Motor neuron (in vitro differentiated cells): ENCODE results near the gene MAP3K12. TPM values are rescaled to one million over a fixed set of nuclear protein-coding genes. Genes with fewer than 3 reads are reported as not detected.

ENCODE experiments used
- ATAC-seq, 8 experiments: fragments of 200-7000 bp; cut with Tn5 transposase; replicated peaks in 6 of 8; 2 replicates each; pipeline ENCODE4 v1.8.0; 2021; ENCODE audit warnings: mild to moderate bottlenecking in 8 of 8, moderate library complexity in 8 of 8
- H3K27ac ChIP-seq, 2 donors: fragments of 250-450 bp; sonication (Bioruptor Pico); 2 replicates each; pipeline ENCODE4 v1.9.0; 2021; ENCODE audit warnings: antibody characterized with exemption in 2 of 2, mild to moderate bottlenecking in 2 of 2, moderate library complexity in 1 of 2
- H3K4me1 ChIP-seq, 2 donors: fragments of 250-450 bp; sonication (Bioruptor Pico); replicated peaks in 1 of 2; 2 replicates each; pipeline ENCODE4 v1.6.1; 2021; ENCODE audit warnings: antibody characterized with exemption in 2 of 2, mild to moderate bottlenecking in 2 of 2, moderate library complexity in 1 of 2
- H3K4me3 ChIP-seq, 5 donors: fragments of 250-450 bp; sonication (Bioruptor Pico); 2 replicates each; pipeline ENCODE4 v1.9.0; 2021; ENCODE audit warnings: antibody characterized with exemption in 5 of 5, mild to moderate bottlenecking in 5 of 5, moderate library complexity in 4 of 5
- WGBS, 10 experiments: fragments of 450-650 bp; shearing (Covaris generic); methylation state at CpG; one replicate each; pipeline ENCODE4 v1.0.0; 2022; 5-methylcytosine and 5-hydroxymethylcytosine counted together
- in situ Hi-C, 9 experiments: fragments of 400-800 bp; cut with MboI; loops; one replicate each; pipeline ENCODE4 v1.15.0; 2021; ENCODE audit warnings: low sequenced_read_pairs in 9 of 9, low pct_unique_long_range_greater_than_20kb in 2 of 9; ENCODE audit not compliant: unreplicated experiment in 9 of 9
- total RNA-seq, 8 experiments: library from RNA; unstranded; fragments of 300-600 nt; gene quantifications; 2 replicates each; pipeline versions ENCODE4 v1.2.3 to v1.2.4, GENCODE V29; 2022

The MAP3K12 gene
- total RNA-seq, 8 experiments from 2014 or later: 17.2 to 90.3 (median 32.7) TPM

- 60 to 100% methylated on average over 1 of the region's 3 CpGs; no CpG with 5 or more reads in 8 of the 10 experiments for WGBS, 10 experiments
- no peak overlapping the region for H3K4me3 ChIP-seq
- peaks cover 29 to 36% of the 10 kb centered on the region in 2 donors for H3K4me1 ChIP-seq
- in situ Hi-C loops: no loop called here
- ATAC-seq: no peak
- H3K27ac ChIP-seq: no peak overlapping the region
Observed at GRCh38 chr12:53497461-53497860, 1.8 kb downstream of the MAP3K12 start.

- H3K4me3 ChIP-seq: no peak overlapping the region
- H3K27ac ChIP-seq: no peak overlapping the region
- peaks cover 27 to 34% of the 10 kb centered on the region in 2 donors for H3K4me1 ChIP-seq
- no peak for ATAC-seq
- in situ Hi-C loops: no loop called here
- WGBS, 10 experiments: 50 to 83% (median 80%) methylated on average over 1 of the region's 1 CpG; no CpG with 5 or more reads in 7 of the 10 experiments
Observed at GRCh38 chr12:53496752-53497032, 2.6 kb downstream of the MAP3K12 start.

GRCh38 chr12:53495903-53496751, 3.1 kb downstream of the MAP3K12 start:
- H3K4me1 ChIP-seq: peaks cover 26 to 32% of the 10 kb centered on the region in 2 donors

GRCh38 chr12:53493610-53494391, 5.5 kb downstream of the MAP3K12 start:
- Histone ChIP-seq H3K4me3 (peak overlapping the region; percentile 34 to 50 (median 45)), H3K27ac (peak overlapping the region; percentile 79), H3K4me1 (peaks cover 26 to 32% of the 10 kb centered on the region in 2 donors)
- in situ Hi-C loops: no loop called here
- ATAC-seq: peak in 2 of 8 experiments; percentile 2 to 4
- WGBS, 10 experiments: 0 to 50% (median 24%) methylated on average over 1 to 8 of the region's 11 CpGs

More at GRCh38 chr12:53495903-53496751, 3.1 kb downstream of the MAP3K12 start:
- H3K4me3 ChIP-seq: no peak overlapping the region
- peak overlapping the region in 1 of 2 donors; percentile 49 for H3K27ac ChIP-seq
- peak in 6 of 8 experiments; percentile 5 to 25 (median 15) for ATAC-seq
- in situ Hi-C loops: no loop called here
- 0 to 100% (median 33%) methylated on average over 1 to 4 of the region's 5 CpGs; no CpG with 5 or more reads in 3 of the 10 experiments for WGBS, 10 experiments

- ATAC-seq: peak; percentile 75 to 94 (median 90)
- Histone ChIP-seq H3K4me3 (peak overlapping the region; percentile 34 to 50 (median 45)), H3K27ac (peak overlapping the region; percentile 79 to 81), H3K4me1 (peaks cover 22 to 28% of the 10 kb centered on the region in 2 donors)
- in situ Hi-C loops: no loop called here
- 0 to 15% (median 7%) methylated on average over 1 to 5 of the region's 52 CpGs; no CpG with 5 or more reads in 5 of the 10 experiments for WGBS, 10 experiments
Observed at GRCh38 chr12:53492830-53493609, 6.2 kb downstream of the MAP3K12 start.

- H3K27ac ChIP-seq: peak overlapping the region; percentile 73 to 81
- WGBS, 10 experiments: 39 to 100% (median 76%) methylated on average over 1 to 18 of the region's 20 CpGs; no CpG with 5 or more reads in 4 of the 10 experiments
- in situ Hi-C loops: no loop called here
- ATAC-seq: no peak
- H3K4me1 ChIP-seq: peaks cover 22 to 28% of the 10 kb centered on the region in 2 donors
- peak overlapping the region; percentile 34 to 50 (median 45) for H3K4me3 ChIP-seq
Observed at GRCh38 chr12:53492188-53492587, 7.1 kb downstream of the MAP3K12 start.

GRCh38 chr12:53489242-53489864, 9.9 kb downstream of the MAP3K12 start:
- ATAC-seq: no peak
- in situ Hi-C loops: no loop called here
- H3K4me3 ChIP-seq: no peak overlapping the region
- WGBS, 10 experiments: 74 to 100% (median 92%) methylated on average over 1 to 5 of the region's 5 CpGs; no CpG with 5 or more reads in 1 of the 10 experiments
- peaks cover 13 to 14% of the 10 kb centered on the region in 2 donors for H3K4me1 ChIP-seq
- H3K27ac ChIP-seq: no peak overlapping the region

- peak in 4 of 8 experiments; percentile 1 to 18 (median 10) for ATAC-seq
- Histone ChIP-seq H3K4me1 (peaks cover 0 to under 1% of the 10 kb centered on the region in 2 donors), H3K4me3 (no peak overlapping the region), H3K27ac (no peak overlapping the region)
- 0 to 88% (median 75%) methylated on average over 1 to 6 of the region's 17 CpGs; no CpG with 5 or more reads in 4 of the 10 experiments for WGBS, 10 experiments
- in situ Hi-C loops: no loop called here
Observed at GRCh38 chr12:53486736-53487487, 12.3 kb downstream of the MAP3K12 start.

- no peak overlapping the region for H3K4me3 ChIP-seq
- WGBS, 10 experiments: 81 to 100% methylated on average over 2 to 4 of the region's 10 CpGs; no CpG with 5 or more reads in 8 of the 10 experiments
- H3K27ac ChIP-seq: no peak overlapping the region
- in situ Hi-C loops: no loop called here
- H3K4me1 ChIP-seq: no peaks in the 10 kb centered on the region
- ATAC-seq: peak in 2 of 8 experiments; percentile 1 to 15
Observed at GRCh38 chr12:53485955-53486735, 13.1 kb downstream of the MAP3K12 start.

- 77 to 100% (median 93%) methylated on average over 1 to 10 of the region's 10 CpGs; no CpG with 5 or more reads in 1 of the 10 experiments for WGBS, 10 experiments
- in situ Hi-C loops: no loop called here
- Histone ChIP-seq H3K4me1 (no peaks in the 10 kb centered on the region), H3K4me3 (no peak overlapping the region), H3K27ac (no peak overlapping the region)
- ATAC-seq: peak in 2 of 8 experiments; percentile 1 to 10
Observed at GRCh38 chr12:53484686-53485575, 14.3 kb downstream of the MAP3K12 start.
